Brain microvascular endothelial cell (primary cell): ENCODE measurements around the gene CHRNB4.
"Not testable (repeated sequence)": the region's sequence is repeated elsewhere in the genome, so short reads cannot be mapped to it uniquely, and the experiment has no call there.

Experiments
- DNase-seq: peaks from one replicate; pipeline ENCODE4 v3.0.0-alpha.2; 2020
- H3K27ac ChIP-seq: fragments of 250-450 bp; sonication (Bioruptor Pico); 2 replicates; pipeline ENCODE4 v1.5.1; 2020; ENCODE audit warnings: mild to moderate bottlenecking, moderate library complexity
- H3K27me3 ChIP-seq: fragments of 250-450 bp; sonication (Bioruptor Pico); replicated peaks from 2 replicates; pipeline ENCODE4 v1.5.1; 2020; ENCODE audit warnings: mild to moderate bottlenecking
- H3K36me3 ChIP-seq: fragments of 250-450 bp; sonication (Bioruptor Pico); replicated peaks from 2 replicates; pipeline ENCODE4 v1.5.1; 2020; ENCODE audit warnings: mild to moderate bottlenecking
- H3K4me3 ChIP-seq: 2 replicates; pipeline ENCODE4 v1.5.1; 2011; ENCODE audit warnings: low read depth, mild to moderate bottlenecking, control low read depth, low read length, moderate library complexity
- CTCF ChIP-seq: IDR thresholded peaks from 2 replicates; pipeline ENCODE4 v1.5.1; 2011; ENCODE audit warnings: low read depth, mild to moderate bottlenecking, moderate library complexity, low read length, control low read depth, inconsistent platforms; ENCODE audit errors: missing control alignments
- in situ Hi-C: cut with HindIII; loops from 2 replicates; pipeline ENCODE4 v1.10.0; 2017; ENCODE audit warnings: low sequenced_read_pairs, low pct_ligation_motif_present

CHRNB4 gene

GRCh38 chr15:78616506-78616905 lies 24.5 kb downstream of the CHRNB4 start:
- H3K27ac ChIP-seq: no peak overlapping the region
- H3K27me3 ChIP-seq: peaks cover 25% of the 10 kb centered on the region
- TF ChIP-seq CTCF: no peak
- no peak overlapping the region for H3K4me3 ChIP-seq
- no peak for DNase-seq
- no peaks in the 10 kb centered on the region for H3K36me3 ChIP-seq
- in situ Hi-C loops: no loop called here

GRCh38 chr15:78615151-78615589 lies 25.8 kb downstream of the CHRNB4 start:
- H3K4me3 ChIP-seq: no peak overlapping the region
- no peak overlapping the region for H3K27ac ChIP-seq
- no peaks in the 10 kb centered on the region for H3K36me3 ChIP-seq
- peaks cover 14% of the 10 kb centered on the region for H3K27me3 ChIP-seq
- no peak for DNase-seq
- no peak for TF ChIP-seq CTCF
- in situ Hi-C loops: no loop called here

- H3K4me3 ChIP-seq: no peak overlapping the region
- no peaks in the 10 kb centered on the region for H3K36me3 ChIP-seq
- in situ Hi-C loops: no loop called here
- H3K27ac ChIP-seq: no peak overlapping the region
- TF ChIP-seq CTCF: no peak
- no peak for DNase-seq
- H3K27me3 ChIP-seq: peaks cover 4% of the 10 kb centered on the region
Observed at GRCh38 chr15:78614021-78614420, 27.0 kb downstream of the CHRNB4 start.

- H3K27me3 ChIP-seq, H3K4me3 ChIP-seq, DNase-seq, H3K27ac ChIP-seq, in situ Hi-C loops, H3K36me3 ChIP-seq: not testable (repeated sequence)
Observed at GRCh38 chr15:78609551-78609950, 31.5 kb downstream of the CHRNB4 start.

GRCh38 chr15:78605680-78606079 lies 35.3 kb downstream of the CHRNB4 start:
- Histone ChIP-seq H3K36me3 (no peaks in the 10 kb centered on the region), H3K27me3 (peaks cover 2% of the 10 kb centered on the region), H3K4me3 (no peak overlapping the region), H3K27ac (no peak overlapping the region)
- DNase-seq: no peak
- in situ Hi-C loops: no loop called here
- no peak for TF ChIP-seq CTCF

GRCh38 chr15:78605201-78605600 lies 35.8 kb downstream of the CHRNB4 start:
- Histone ChIP-seq H3K27me3 (peaks cover 2% of the 10 kb centered on the region), H3K27ac (no peak overlapping the region), H3K4me3 (no peak overlapping the region), H3K36me3 (no peaks in the 10 kb centered on the region)
- DNase-seq: no peak
- in situ Hi-C loops: no loop called here
- no peak for TF ChIP-seq CTCF
